PFSK-1 (cell line): ENCODE measurements around the gene NATD1.

Experiments used
- FOXP2 ChIP-seq: optimal IDR thresholded peaks from 2 replicates; pipeline ENCODE3; 2011; ENCODE audit warnings: borderline replicate concordance, control low read depth, inconsistent platforms; ENCODE audit not compliant: insufficient read depth; ENCODE audit errors: extremely low read length, extremely low read depth
- POLR2AphosphoS5 ChIP-seq: IDR thresholded peaks from 2 replicates; pipeline ENCODE4 v1.6.1; 2012; ENCODE audit warnings: low read depth, mild to moderate bottlenecking, control low read depth, low read length, moderate library complexity
- SIN3A ChIP-seq: IDR thresholded peaks from 2 replicates; pipeline ENCODE4 v1.6.1; 2012; ENCODE audit warnings: mild to moderate bottlenecking, low read length, moderate library complexity, borderline replicate concordance; ENCODE audit not compliant: insufficient read depth
- TAF1 ChIP-seq: IDR thresholded peaks from 2 replicates; pipeline ENCODE4 v1.6.1; 2012; ENCODE audit warnings: low read length, control low read depth, borderline replicate concordance; ENCODE audit not compliant: insufficient read depth
- TF ChIP-seq, protein P1 (sequence below), 2 experiments: IDR thresholded peaks; 2 replicates each; pipeline versions ENCODE4 v1.6.1 to v1.8.0; 2011 to 2012; ENCODE audit warnings: low read depth in 2 of 2, low read length in 2 of 2, control low read depth in 1 of 2, inconsistent platforms in 1 of 2, mild to moderate bottlenecking in 1 of 2, moderate library complexity in 1 of 2; ENCODE audit not compliant: insufficient read depth in 1 of 2

NATD1 gene

DNA sequence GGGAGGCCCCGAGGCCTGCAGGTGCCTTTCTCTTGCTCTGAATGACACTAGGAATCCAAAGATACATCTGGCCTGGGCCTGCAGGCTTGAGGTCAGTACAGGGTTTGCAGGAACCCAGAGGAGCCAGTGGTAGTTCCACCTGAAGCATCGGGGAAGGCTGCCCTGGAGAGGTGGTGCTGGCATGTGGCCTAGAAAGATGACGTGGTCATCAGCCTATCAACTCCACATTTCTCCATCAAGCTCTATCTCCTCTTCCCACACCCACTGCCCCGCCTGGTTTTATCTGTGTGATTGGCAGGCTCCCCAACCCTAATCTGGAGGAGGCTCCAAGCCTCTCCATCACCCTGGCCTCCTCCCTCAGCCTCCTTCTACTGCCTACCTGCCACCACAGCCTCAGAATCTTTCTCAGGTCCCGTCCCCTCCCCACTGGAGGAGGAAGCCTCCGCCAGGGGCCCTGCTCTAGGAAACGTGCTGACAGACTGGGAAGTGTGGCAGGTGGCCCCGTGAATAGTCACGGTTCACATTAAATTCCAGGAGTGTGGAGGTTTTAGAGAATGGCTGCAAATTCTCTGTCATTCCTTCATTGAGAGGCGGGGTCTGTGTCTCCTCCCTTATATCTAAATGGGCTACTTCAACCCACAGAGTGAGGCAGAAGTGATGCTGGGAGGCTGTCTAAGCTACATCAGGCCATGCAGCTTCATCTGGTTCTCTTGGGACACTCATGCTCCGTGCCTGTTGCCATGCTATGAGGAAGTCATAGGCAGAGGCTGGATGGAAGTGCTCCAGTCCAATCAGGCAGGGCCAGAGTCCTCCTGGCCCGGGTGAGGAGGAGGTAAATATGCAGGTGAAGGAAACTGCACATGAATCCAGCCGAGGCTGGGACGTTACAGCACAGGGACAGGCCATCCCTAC, 19.9 kb upstream of the NATD1 start:
- TF ChIP-seq, protein P1, sequence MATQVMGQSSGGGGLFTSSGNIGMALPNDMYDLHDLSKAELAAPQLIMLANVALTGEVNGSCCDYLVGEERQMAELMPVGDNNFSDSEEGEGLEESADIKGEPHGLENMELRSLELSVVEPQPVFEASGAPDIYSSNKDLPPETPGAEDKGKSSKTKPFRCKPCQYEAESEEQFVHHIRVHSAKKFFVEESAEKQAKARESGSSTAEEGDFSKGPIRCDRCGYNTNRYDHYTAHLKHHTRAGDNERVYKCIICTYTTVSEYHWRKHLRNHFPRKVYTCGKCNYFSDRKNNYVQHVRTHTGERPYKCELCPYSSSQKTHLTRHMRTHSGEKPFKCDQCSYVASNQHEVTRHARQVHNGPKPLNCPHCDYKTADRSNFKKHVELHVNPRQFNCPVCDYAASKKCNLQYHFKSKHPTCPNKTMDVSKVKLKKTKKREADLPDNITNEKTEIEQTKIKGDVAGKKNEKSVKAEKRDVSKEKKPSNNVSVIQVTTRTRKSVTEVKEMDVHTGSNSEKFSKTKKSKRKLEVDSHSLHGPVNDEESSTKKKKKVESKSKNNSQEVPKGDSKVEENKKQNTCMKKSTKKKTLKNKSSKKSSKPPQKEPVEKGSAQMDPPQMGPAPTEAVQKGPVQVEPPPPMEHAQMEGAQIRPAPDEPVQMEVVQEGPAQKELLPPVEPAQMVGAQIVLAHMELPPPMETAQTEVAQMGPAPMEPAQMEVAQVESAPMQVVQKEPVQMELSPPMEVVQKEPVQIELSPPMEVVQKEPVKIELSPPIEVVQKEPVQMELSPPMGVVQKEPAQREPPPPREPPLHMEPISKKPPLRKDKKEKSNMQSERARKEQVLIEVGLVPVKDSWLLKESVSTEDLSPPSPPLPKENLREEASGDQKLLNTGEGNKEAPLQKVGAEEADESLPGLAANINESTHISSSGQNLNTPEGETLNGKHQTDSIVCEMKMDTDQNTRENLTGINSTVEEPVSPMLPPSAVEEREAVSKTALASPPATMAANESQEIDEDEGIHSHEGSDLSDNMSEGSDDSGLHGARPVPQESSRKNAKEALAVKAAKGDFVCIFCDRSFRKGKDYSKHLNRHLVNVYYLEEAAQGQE (IDR thresholded peaks at IDR 0.05; ENCODE audit: insufficient read depth in 1 of 2, low read depth in 2 of 2, low read length in 2 of 2) = no peak

DNA sequence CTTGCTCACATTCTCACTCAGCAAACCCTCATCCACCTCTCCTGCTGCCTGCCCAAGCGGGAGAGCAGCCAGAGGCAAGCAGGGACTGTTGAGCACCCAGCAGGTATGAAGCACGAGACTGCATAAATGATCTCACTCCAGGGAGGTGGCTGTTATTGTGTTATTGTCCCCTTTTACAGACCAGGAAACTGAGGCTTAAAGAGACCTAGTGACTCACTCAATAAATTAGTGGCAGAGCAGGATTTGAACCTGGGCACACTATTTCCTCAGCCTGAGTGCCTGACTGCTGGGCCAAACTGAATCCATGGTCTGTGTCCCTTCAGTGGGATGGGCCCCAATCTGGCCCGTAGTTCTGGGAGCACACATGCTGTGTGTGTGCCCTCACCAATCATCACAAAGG, 19.0 kb upstream of the NATD1 start:
- TF ChIP-seq SIN3A = no peak
- TF ChIP-seq FOXP2 = no peak
- no peak for TF ChIP-seq TAF1
- TF ChIP-seq POLR2AphosphoS5 = no peak
- TF ChIP-seq, protein P1 (IDR thresholded peaks at IDR 0.05; ENCODE audit: insufficient read depth in 1 of 2, low read depth in 2 of 2, low read length in 2 of 2) = no peak

DNA sequence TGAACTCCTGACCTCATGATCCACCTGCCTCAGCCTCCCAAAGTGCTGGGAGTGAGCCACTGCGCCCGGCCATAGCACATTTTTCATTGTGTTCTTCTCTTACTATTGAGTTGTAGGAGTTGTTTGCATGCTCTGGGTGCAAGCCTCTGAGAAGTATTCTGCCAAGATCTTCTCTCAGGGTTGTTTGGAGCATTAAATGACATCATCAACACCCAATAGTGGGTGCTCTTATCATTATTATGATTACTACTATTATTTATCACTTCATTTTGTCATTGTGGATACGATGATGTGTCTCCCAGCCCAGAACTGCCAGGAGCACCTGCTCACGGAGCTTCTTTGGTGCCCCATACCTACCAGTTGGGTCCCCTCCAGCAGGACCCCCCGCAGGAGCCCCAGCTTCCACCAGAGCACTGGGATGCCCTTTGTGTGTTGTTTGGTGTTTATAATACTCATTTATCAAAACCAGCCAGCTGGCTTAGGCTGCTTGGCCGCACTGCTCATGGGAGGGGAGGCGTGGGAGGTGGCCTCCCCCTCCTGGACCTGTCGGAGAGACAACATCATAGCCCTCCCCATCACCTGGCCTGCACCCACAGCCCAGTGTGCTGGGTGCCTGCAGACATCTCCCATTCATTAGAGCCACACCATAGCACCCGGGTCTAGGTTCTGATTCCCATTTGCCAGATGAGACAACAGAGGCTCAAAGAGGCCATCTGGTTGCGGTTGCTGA, 18.4 kb upstream of the NATD1 start:
- TF ChIP-seq TAF1 = no peak
- TF ChIP-seq FOXP2 = no peak
- no peak for TF ChIP-seq SIN3A
- no peak for TF ChIP-seq POLR2AphosphoS5
- TF ChIP-seq, protein P1 (IDR thresholded peaks at IDR 0.05; ENCODE audit: insufficient read depth in 1 of 2, low read depth in 2 of 2, low read length in 2 of 2) = no peak

DNA sequence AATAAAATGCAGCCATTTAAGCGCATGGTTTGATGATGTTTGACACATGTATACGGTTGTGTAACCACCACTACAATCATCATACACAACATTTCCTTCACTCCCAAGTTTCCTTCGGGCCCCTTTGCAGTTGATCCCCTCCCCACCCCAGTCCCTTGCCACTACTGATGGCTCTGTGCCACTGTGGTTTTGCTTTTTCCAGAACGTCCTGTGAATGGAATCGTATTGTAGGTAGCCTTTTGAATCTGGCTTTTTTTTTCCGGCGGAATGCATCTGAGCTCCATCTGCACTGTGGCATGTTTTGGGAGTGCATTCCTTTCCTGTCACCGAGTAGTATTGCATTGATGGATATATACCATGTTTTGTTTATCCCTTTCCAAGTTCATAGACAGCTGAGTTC, 16.2 kb upstream of the NATD1 start:
- TF ChIP-seq SIN3A (no peak), TAF1 (no peak), POLR2AphosphoS5 (no peak), FOXP2 (no peak)
- TF ChIP-seq, protein P1 (IDR thresholded peaks at IDR 0.05; ENCODE audit: insufficient read depth in 1 of 2, low read depth in 2 of 2, low read length in 2 of 2) = no peak
